Adrenal gland (tissue), 12 donors: ENCODE data around the gene UBE2D2. TPM values are rescaled to one million over a fixed set of nuclear protein-coding genes. Genes with fewer than 3 reads are reported as not detected.
A peak's percentile ranks its signal among the peaks of the same experiment; 100 is the strongest.

Experiments
- DNase-seq, 7 donors: peaks; one replicate each; pipeline ENCODE4 v3.0.0-alpha.2; 2019 to 2020
- H3K27ac ChIP-seq, 5 donors: fragments of 200-600 bp; sonication (generic) in 4 of 5; 1 replicate in 3 of 5; 2 replicates in 2 of 5; pipeline versions ENCODE4 v1.5.1 to v1.8.0; 2016 to 2020; ENCODE audit warnings: mild to moderate bottlenecking in 1 of 5
- H3K27me3 ChIP-seq: fragments of 200-600 bp; 2 replicates; pipeline ENCODE4 v1.8.0; 2021
- H3K36me3 ChIP-seq, 2 donors: fragments of 200-600 bp; replicated peaks in 1 of 2; 1 replicate in 1 of 2; 2 replicates in 1 of 2; pipeline versions ENCODE4 v1.5.1 to v1.8.0; 2018 to 2022
- H3K4me1 ChIP-seq, 2 donors: fragments of 200-600 bp; replicated peaks in 1 of 2; 1 replicate in 1 of 2; 2 replicates in 1 of 2; pipeline versions ENCODE4 v1.5.1 to v1.8.0; 2018 to 2021
- H3K4me3 ChIP-seq, 4 donors: fragments of 200-600 bp; sonication (generic) in 3 of 4; one replicate each; pipeline ENCODE4 v1.5.1; 2016 to 2018
- H3K9me3 ChIP-seq, 3 donors: fragments of 200-600 bp; sonication (generic) in 1 of 3; replicated peaks in 1 of 3; 1 replicate in 2 of 3; 2 replicates in 1 of 3; pipeline versions ENCODE4 v1.5.1 to v1.8.0; 2016 to 2021
- CTCF ChIP-seq, 6 experiments: fragments of 450-650 bp in 4 of 6; fragments of 200-600 bp in 2 of 6; sonication (generic) in 1 of 6; IDR thresholded peaks; 1 replicate in 5 of 6; 2 replicates in 1 of 6; pipeline versions ENCODE4 v1.5.1 to v1.8.0; 2016 to 2021; ENCODE audit warnings: antibody characterized with exemption in 6 of 6, mild to moderate bottlenecking in 2 of 6, moderate library complexity in 1 of 6
- POLR2A ChIP-seq, 2 donors: fragments of 450-650 bp; IDR thresholded peaks; one replicate each; pipeline ENCODE4 v1.6.1; 2017; ENCODE audit warnings: antibody characterized with exemption in 2 of 2, mild to moderate bottlenecking in 2 of 2, moderate library complexity in 1 of 2
- WGBS, 4 donors: extraction: QIAGEN DNeasy Blood & Tissue Kit in 2 of 4; methylation state at CpG; one replicate each; pipeline versions ENCODE4 v1.1.5 to v1.1.7; 2013 to 2017; 5-methylcytosine and 5-hydroxymethylcytosine counted together
- intact Hi-C, 2 donors: fragments of 100-400 bp; cut with DNase I; formaldehyde crosslinking; loops; one replicate each; pipeline versions ENCODE4 v1.14.1 to v1.15.0; 2022 to 2023
- polyA plus RNA-seq, 3 donors: library from polyadenylated mRNA; stranded (reverse); fragments of 200-250 nt in 2 of 3; fragments of 350-450 nt in 1 of 3; fragmentation: Illumina TruSeq in 1 of 3; extraction: RNeasy Lipid Tissue Mini Kit (QIAGEN cat#74804) in 1 of 3; gene quantifications; one replicate each; pipeline ENCODE4 v1.2.3, GENCODE V29; 2013 to 2014
- total RNA-seq, 9 donors: library from RNA; depleted of rRNA in 4 of 9; stranded (reverse); fragments of >200 nt in 4 of 9; fragments of 120-200 nt in 1 of 9; fragmentation: NEBNext Ultra II Directional in 1 of 9; extraction: Animal tissue kit (Norgen Biotek cat#: 25700) in 1 of 9; gene quantifications; one replicate each; pipeline versions ENCODE4 v1.1.0 to v1.2.4, GENCODE V29; 2013 to 2023
- donor health status: healthy with polysubstance abuse.
- donor health status: Bipolar disorder and iron deficiency.
- donor health status: DM: yes; HTN: yes; CAD: no.
- donor health status: DM: no; HTN: no; CAD: no.
- donor health status: DM: no; HTN: no; CAD: no.
- donor health status: DM: yes; HTN: yes; CAD: no.

UBE2D2 gene
- total and polyA plus RNA-seq, 12 donors = 43.5 to 189 (median 84.9) TPM

GRCh38 chr5:139641116-139642080, 80.3 kb downstream of the UBE2D2 start:
- 87 to 93% (median 89%) methylated on average over 6 of the region's 6 CpGs for WGBS, 4 donors

GRCh38 chr5:139642213-139642612, 81.1 kb downstream of the UBE2D2 start:
- peak in 2 of 7 donors; percentile 11 to 18 for DNase-seq
- Histone ChIP-seq H3K27me3 (no peaks in the 10 kb centered on the region), H3K36me3 (no peaks in the 10 kb centered on the region), H3K27ac (no peak overlapping the region), H3K4me3 (no peak overlapping the region), H3K9me3 (no peaks in the 10 kb centered on the region), H3K4me1 (peaks cover 6 to 22% of the 10 kb centered on the region in 2 donors)
- 51 to 60% (median 56%) methylated on average over 5 to 7 of the region's 7 CpGs for WGBS, 4 donors
- intact Hi-C loops = no loop called here
- TF ChIP-seq CTCF (IDR thresholded peaks at IDR 0.05) (no peak), POLR2A (IDR thresholded peaks at IDR 0.05) (no peak)

More at GRCh38 chr5:139641116-139642080, 80.3 kb downstream of the UBE2D2 start:
- H3K9me3 ChIP-seq = no peaks in the 10 kb centered on the region
- TF ChIP-seq CTCF (IDR thresholded peaks at IDR 0.05) (no peak), POLR2A (IDR thresholded peaks at IDR 0.05) (no peak)
- no peaks in the 10 kb centered on the region for H3K27me3 ChIP-seq
- H3K4me1 ChIP-seq = peaks cover 6 to 23% of the 10 kb centered on the region in 2 donors
- peak in 2 of 7 donors; percentile 9 to 16 for DNase-seq
- H3K36me3 ChIP-seq = no peaks in the 10 kb centered on the region
- intact Hi-C loops = no loop called here
- no peak overlapping the region for H3K27ac ChIP-seq
- no peak overlapping the region for H3K4me3 ChIP-seq

GRCh38 chr5:139642891-139643871, 82.0 kb downstream of the UBE2D2 start:
- no peak overlapping the region for H3K27ac ChIP-seq
- H3K36me3 ChIP-seq = no peaks in the 10 kb centered on the region
- no peaks in the 10 kb centered on the region for H3K27me3 ChIP-seq
- no peak overlapping the region for H3K4me3 ChIP-seq
- no peaks in the 10 kb centered on the region for H3K9me3 ChIP-seq
- peaks cover 13 to 21% of the 10 kb centered on the region in 2 donors for H3K4me1 ChIP-seq
- intact Hi-C loops = no loop called here
- 62 to 91% (median 75%) methylated on average over 6 to 16 of the region's 16 CpGs for WGBS, 4 donors
- TF ChIP-seq CTCF (IDR thresholded peaks at IDR 0.05) (no peak), POLR2A (IDR thresholded peaks at IDR 0.05) (no peak)
- DNase-seq = peak in 4 of 7 donors; percentile 1 to 21 (median 9)
